GM23248 (cell line): ENCODE results near the gene TIPRL. TPM values are rescaled to one million over a fixed set of nuclear protein-coding genes. Genes with fewer than 3 reads are reported as not detected.
A peak's percentile ranks its signal among the peaks of the same experiment; 100 is the strongest.

Experiments used
- DNase-seq: peaks from one replicate; pipeline ENCODE4 v3.0.0-alpha.2; 2015
- H2AFZ ChIP-seq: fragments of 200-600 bp; sonication (generic); 2 replicates; pipeline ENCODE4 v1.6.1; 2016; ENCODE audit warnings: antibody characterized with exemption
- H3F3A ChIP-seq: fragments of 200-600 bp; sonication (generic); 2 replicates; pipeline ENCODE4 v1.6.1; 2016; ENCODE audit warnings: mild to moderate bottlenecking, antibody characterized with exemption, mixed run types; ENCODE audit not compliant: insufficient read depth
- H3K27ac ChIP-seq: fragments of 200-600 bp; sonication (generic); 2 replicates; pipeline ENCODE4 v1.5.1; 2016; ENCODE audit warnings: mild to moderate bottlenecking
- H3K27me3 ChIP-seq: fragments of 200-600 bp; sonication (generic); replicated peaks from 2 replicates; pipeline ENCODE4 v1.6.1; 2016; ENCODE audit warnings: mild to moderate bottlenecking; ENCODE audit not compliant: insufficient read depth
- H3K36me3 ChIP-seq: fragments of 200-600 bp; sonication (generic); 2 replicates; pipeline ENCODE4 v1.6.1; 2016; ENCODE audit warnings: low read depth, mild to moderate bottlenecking
- H3K4me1 ChIP-seq: fragments of 200-600 bp; sonication (generic); 2 replicates; pipeline ENCODE4 v1.6.1; 2016; ENCODE audit warnings: mild to moderate bottlenecking; ENCODE audit not compliant: insufficient read depth
- H3K4me2 ChIP-seq: fragments of 200-600 bp; sonication (generic); one replicate; pipeline ENCODE4 v1.6.1; 2016; ENCODE audit warnings: mild to moderate bottlenecking; ENCODE audit not compliant: unreplicated experiment
- H3K4me3 ChIP-seq: fragments of 200-600 bp; sonication (generic); 2 replicates; pipeline ENCODE4 v1.5.1; 2016; ENCODE audit warnings: mild to moderate bottlenecking
- H3K79me2 ChIP-seq: fragments of 200-600 bp; sonication (generic); 2 replicates; pipeline ENCODE4 v1.6.1; 2016; ENCODE audit warnings: mild to moderate bottlenecking; ENCODE audit not compliant: insufficient read depth
- H3K9ac ChIP-seq: fragments of 200-600 bp; sonication (generic); 2 replicates; pipeline ENCODE4 v1.6.1; 2016; ENCODE audit warnings: mild to moderate bottlenecking
- H3K9me2 ChIP-seq: fragments of 200-600 bp; sonication (generic); 2 replicates; pipeline ENCODE4 v1.6.1; 2016; ENCODE audit warnings: mixed run types, mild to moderate bottlenecking, moderate library complexity; ENCODE audit not compliant: insufficient read depth
- H3K9me3 ChIP-seq: fragments of 200-600 bp; sonication (generic); one replicate; pipeline ENCODE4 v1.6.1; 2017; ENCODE audit warnings: low read depth
- H4K20me1 ChIP-seq: fragments of 200-600 bp; sonication (generic); 2 replicates; pipeline ENCODE4 v1.6.0; 2016; ENCODE audit not compliant: insufficient read depth
- EZH2 ChIP-seq: fragments of 200-600 bp; sonication (generic); IDR thresholded peaks from 2 replicates; pipeline ENCODE4 v1.6.1; 2018; ENCODE audit warnings: antibody characterized with exemption, mild to moderate bottlenecking; ENCODE audit not compliant: insufficient read depth, poor library complexity, severe bottlenecking
- EZH2phosphoT487 ChIP-seq: fragments of 200-600 bp; sonication (generic); IDR thresholded peaks from 2 replicates; pipeline ENCODE4 v1.6.1; 2018; ENCODE audit warnings: antibody characterized with exemption, moderate library complexity, mild to moderate bottlenecking, low read depth; ENCODE audit not compliant: insufficient read depth
- WGBS, 2 experiments: methylation state at CpG; one replicate each; pipeline ENCODE4 v1.1.6; 2015 to 2017; ENCODE audit warnings: low lambda C conversion rate in 2 of 2, low coverage in 1 of 2; ENCODE audit errors: missing lambda C conversion rate in 2 of 2; 5-methylcytosine and 5-hydroxymethylcytosine counted together
- in situ Hi-C: fragments of 300-500 bp; cut with MboI; formaldehyde crosslinking; loops from 2 replicates; pipeline ENCODE4 v1.15.0; 2020
- polyA plus RNA-seq: library from polyadenylated mRNA; unstranded; fragments of >200 nt; fragmentation: Nextera tagmentation; extraction: Ambion mirVana; gene quantifications from 2 replicates; pipeline ENCODE4 v1.2.1, GENCODE V29; 2016
- total RNA-seq: library from RNA; depleted of rRNA; stranded (reverse); fragments of >200 nt; shearing (Covaris generic); gene quantifications from 2 replicates; pipeline ENCODE4 v1.2.3, GENCODE V29; 2014

Gene TIPRL
- total and polyA plus RNA-seq, 2 experiments from 2014 or later = 36.6 to 62.9 TPM

GRCh38 chr1:168135116-168135920, 43.4 kb upstream of the TIPRL start:
- peaks cover 16% of the 10 kb centered on the region for H3F3A ChIP-seq
- no peaks in the 10 kb centered on the region for H4K20me1 ChIP-seq
- no peaks in the 10 kb centered on the region for H3K27me3 ChIP-seq
- H3K9ac ChIP-seq = peak overlapping the region; percentile 82
- WGBS, 2 experiments = 44 to 48% methylated on average over 12 of the region's 12 CpGs
- H2AFZ ChIP-seq = peak overlapping the region; percentile 91
- DNase-seq = no peak
- H3K79me2 ChIP-seq = peaks cover 17% of the 10 kb centered on the region
- H3K4me1 ChIP-seq = peaks cover 10% of the 10 kb centered on the region; the same call in 1 of the 2 replicates
- H3K4me2 ChIP-seq = peak overlapping the region; percentile 93
- peak overlapping the region; percentile 95 for H3K4me3 ChIP-seq
- H3K9me2 ChIP-seq = no peaks in the 10 kb centered on the region
- in situ Hi-C loops = no loop called here
- no peaks in the 10 kb centered on the region for H3K36me3 ChIP-seq
- H3K9me3 ChIP-seq = no peaks in the 10 kb centered on the region
- no peak for TF ChIP-seq EZH2phosphoT487
- TF ChIP-seq EZH2 = no peak
- no peak overlapping the region for H3K27ac ChIP-seq

- Histone ChIP-seq H3K4me1 (peaks cover 10% of the 10 kb centered on the region; the same call in 1 of the 2 replicates), H3K4me2 (peak overlapping the region; percentile 93), H3F3A (peaks cover 16% of the 10 kb centered on the region), H3K4me3 (peak overlapping the region; percentile 95), H3K9me2 (no peaks in the 10 kb centered on the region), H3K79me2 (peaks cover 16% of the 10 kb centered on the region), H4K20me1 (no peaks in the 10 kb centered on the region), H3K27me3 (no peaks in the 10 kb centered on the region), H3K9me3 (no peaks in the 10 kb centered on the region), H3K9ac (peak overlapping the region; percentile 82), H2AFZ (peak overlapping the region; percentile 91), H3K36me3 (no peaks in the 10 kb centered on the region), H3K27ac (peak overlapping the region; percentile 5; the same call in 1 of the 2 replicates)
- DNase-seq = peak; percentile 62
- in situ Hi-C loops = no loop called here
- whole genome bisulfite sequencing, 2 experiments = 0 to 1% methylated on average over 27 to 45 of the region's 63 CpGs
- TF ChIP-seq EZH2phosphoT487 (no peak), EZH2 (no peak)
Measured at GRCh38 chr1:168135921-168136708, 42.6 kb upstream of the TIPRL start.

- Histone ChIP-seq H3K27ac (peak within 1 kb of the TSS; percentile 60), H2AFZ (peak within 1 kb of the TSS; percentile 99), H3K79me2 (peaks cover 11% of the 10 kb centered on the region), H3K4me2 (peak within 1 kb of the TSS; percentile 93), H3K9me2 (no peaks in the 10 kb centered on the region), H3K9me3 (no peaks in the 10 kb centered on the region), H3K36me3 (no peaks in the 10 kb centered on the region), H4K20me1 (no peaks in the 10 kb centered on the region), H3F3A (peaks cover 16% of the 10 kb centered on the region), H3K9ac (peak within 1 kb of the TSS; percentile 82), H3K4me3 (peak within 1 kb of the TSS; percentile 95), H3K27me3 (no peaks in the 10 kb centered on the region), H3K4me1 (peaks cover 10% of the 10 kb centered on the region; the same call in 1 of the 2 replicates)
- in situ Hi-C loops = no loop called here
- DNase-seq = peak; percentile 73
- WGBS, 2 experiments = 2% methylated on average over 43 to 70 of the region's 86 CpGs
- no peak for TF ChIP-seq EZH2phosphoT487
Measured at GRCh38 chr1:168136709-168137514, 41.9 kb upstream of the TIPRL start, which contains the start of gene GPR161. GPR161 (minus strand) TSS chr1:168136930; CDS start chr1:168104850, 32,080 bp downstream.

GRCh38 chr1:168137515-168137821, 41.3 kb upstream of the TIPRL start:
- H3K4me3 ChIP-seq = peak overlapping the region; percentile 95
- H3K36me3 ChIP-seq = no peaks in the 10 kb centered on the region
- H3K27ac ChIP-seq = peak overlapping the region; percentile 60
- peak overlapping the region; percentile 99 for H2AFZ ChIP-seq
- no peak for DNase-seq
- no peaks in the 10 kb centered on the region for H3K27me3 ChIP-seq
- WGBS, 2 experiments = 0 to 1% methylated on average over 6 of the region's 6 CpGs
- H3K9ac ChIP-seq = peak overlapping the region; percentile 82
- H3K79me2 ChIP-seq = peaks cover 11% of the 10 kb centered on the region
- peaks cover 16% of the 10 kb centered on the region for H3F3A ChIP-seq
- in situ Hi-C loops = no loop called here
- H3K9me3 ChIP-seq = no peaks in the 10 kb centered on the region
- peak overlapping the region; percentile 89 for H3K4me2 ChIP-seq
- no peaks in the 10 kb centered on the region for H3K9me2 ChIP-seq
- TF ChIP-seq EZH2 (no peak), EZH2phosphoT487 (no peak)
- no peaks in the 10 kb centered on the region for H4K20me1 ChIP-seq
- H3K4me1 ChIP-seq = peaks cover 10% of the 10 kb centered on the region; the same call in 1 of the 2 replicates
